Measurements from ENCODE around the gene DENND4B.

DENND4B gene

DNA sequence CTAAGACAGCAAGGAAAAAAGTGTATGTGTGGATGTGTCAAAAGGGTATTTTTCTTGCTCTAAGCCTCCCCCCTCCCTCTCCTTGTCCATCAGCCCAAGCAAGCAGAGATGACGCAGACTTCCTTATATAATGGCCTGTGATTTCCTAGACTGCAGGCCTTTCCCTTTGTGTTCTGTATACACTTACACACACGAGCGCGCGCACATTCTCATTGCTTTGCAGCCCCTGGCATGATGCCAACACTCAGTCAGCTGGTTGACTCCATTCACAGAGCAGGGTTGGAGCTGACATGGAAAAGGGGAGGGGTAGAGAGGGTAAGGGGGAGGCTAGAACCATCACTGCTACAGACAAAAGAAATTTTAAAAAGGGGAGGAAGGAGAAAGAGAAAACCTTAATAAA lies 65.6 kb downstream of the DENND4B start:
- peak; percentile 9 for DNase-seq

- DNase-seq: no peak
Observed at GRCh38 chr1:153880024-153880423, 66.5 kb downstream of the DENND4B start.

Measured in CD4-positive, alpha-beta T cell treated with Interleukin-12 subunit alpha and Interleukin-12 subunit beta, for 1 hour (primary cell).